CD1c-positive myeloid dendritic cell (primary cell): Measurements from ENCODE around the gene PTPRN2.
"Not testable (repeated sequence)": the region's sequence is repeated elsewhere in the genome, so short reads cannot be mapped to it uniquely, and the experiment has no call there.

Source experiments
- DNase-seq: peaks from one replicate; pipeline ENCODE4 v3.0.0-alpha.2; 2016; ENCODE audit errors: extremely low spot score

PTPRN2 gene

GRCh38 chr7:157952050-157952667 is 635.5 kb downstream of the PTPRN2 start:
- DNase-seq, result no peak

GRCh38 chr7:157951300-157952049 is 636.1 kb downstream of the PTPRN2 start:
- DNase-seq, result no peak

- DNase-seq, result no peak
Measured at GRCh38 chr7:157949711-157950110, 637.9 kb downstream of the PTPRN2 start.

DNA sequence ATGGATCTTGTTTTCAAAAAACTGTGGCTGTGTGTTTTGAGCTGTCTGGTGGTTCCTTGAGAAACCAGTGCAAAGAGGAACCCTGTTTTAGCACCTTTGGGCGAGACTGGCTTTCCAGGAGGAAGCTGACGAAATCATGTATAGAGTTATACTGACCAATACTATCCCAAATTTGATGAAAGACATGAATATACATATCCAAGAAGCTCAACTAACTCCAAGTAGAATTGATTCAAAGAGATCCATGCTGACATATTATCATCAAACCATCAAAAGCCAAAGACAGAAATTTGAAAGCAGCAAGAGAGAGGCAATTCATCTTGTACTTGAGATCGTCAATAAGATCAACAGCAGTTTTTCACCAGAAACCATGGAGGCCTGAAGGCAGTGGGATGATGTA is 640.1 kb downstream of the PTPRN2 start:
- no peak for DNase-seq

DNA sequence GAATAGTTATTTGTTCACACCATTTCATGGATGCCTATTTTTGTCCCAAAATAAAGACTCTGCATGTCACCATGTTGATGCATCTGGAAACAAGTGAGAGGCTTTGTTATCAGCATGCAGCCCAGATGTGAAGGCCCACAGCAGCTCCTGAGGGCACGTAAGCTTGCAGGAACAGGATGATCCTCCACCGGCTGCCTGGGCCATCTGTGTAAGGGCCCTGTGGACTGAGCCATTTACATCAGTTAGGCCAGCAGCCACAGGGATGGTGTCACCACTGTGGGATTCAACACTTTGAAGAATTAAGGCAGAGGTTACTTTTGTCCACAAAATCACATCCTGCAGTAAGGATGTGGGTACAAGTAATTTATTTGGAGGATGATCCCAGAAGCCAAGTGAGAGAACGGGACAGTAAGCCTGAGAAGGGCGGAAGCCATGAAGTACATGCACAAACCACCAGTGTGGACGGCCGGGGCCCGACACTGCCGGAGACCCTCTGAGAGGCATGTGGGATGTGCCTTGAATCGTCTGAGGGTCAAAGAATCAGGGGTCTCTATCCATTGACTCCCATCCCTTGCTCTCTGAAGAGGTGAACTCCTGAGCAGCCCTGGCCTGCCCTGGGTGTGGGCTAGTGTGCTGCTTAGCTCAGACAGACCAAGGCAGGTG is 641.1 kb downstream of the PTPRN2 start:
- no peak for DNase-seq

- DNase-seq, result no peak
Measured at GRCh38 chr7:157945401-157945800, 642.2 kb downstream of the PTPRN2 start.

DNA sequence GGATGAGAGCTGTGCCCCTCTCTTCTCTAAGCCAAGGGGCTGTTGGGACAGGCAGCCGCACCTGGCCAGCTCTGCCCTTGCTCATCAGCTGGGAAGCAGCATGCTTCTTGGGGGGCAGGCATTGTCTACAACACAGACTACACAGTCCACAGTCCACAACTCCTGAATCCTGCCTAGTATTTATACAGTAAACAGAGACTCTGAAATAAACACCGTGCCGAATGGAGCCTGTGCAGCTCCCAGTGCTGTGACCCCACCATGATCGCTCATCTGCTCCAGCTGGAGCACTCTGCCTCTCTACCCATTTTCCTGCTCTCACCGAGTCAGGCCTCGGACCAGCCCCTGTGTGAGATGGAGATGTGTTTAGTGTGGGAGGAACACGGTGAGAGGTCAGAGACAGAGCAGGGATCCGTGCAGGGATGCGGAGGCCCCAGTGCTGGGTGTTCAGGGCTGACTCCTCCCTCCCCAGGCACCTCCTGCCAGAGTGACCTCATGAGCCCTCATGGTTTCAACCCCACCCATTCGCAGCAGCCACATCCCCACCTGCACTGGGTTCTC is 642.8 kb downstream of the PTPRN2 start:
- DNase-seq, result no peak

GRCh38 chr7:157944051-157944450 is 643.6 kb downstream of the PTPRN2 start:
- no peak for DNase-seq

DNA sequence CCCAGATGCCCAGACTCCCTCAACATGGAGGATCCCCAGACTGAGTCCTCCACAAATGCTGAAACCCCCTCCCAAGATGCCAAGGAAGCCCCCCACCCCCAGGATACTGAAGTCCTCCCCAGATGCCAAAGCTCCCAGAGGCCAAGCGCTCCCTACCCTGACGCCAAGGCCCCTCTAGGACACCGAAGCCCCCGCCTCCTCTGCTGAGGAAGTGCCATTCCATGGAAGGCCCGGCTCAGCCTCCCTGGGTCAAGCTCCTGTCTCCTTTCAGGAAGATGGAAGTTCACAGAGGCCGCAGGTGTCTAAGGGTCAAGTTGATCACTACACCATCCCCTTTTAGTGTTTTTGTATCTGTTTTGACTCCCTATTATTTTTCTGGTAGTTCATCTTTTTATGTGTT is 644.1 kb downstream of the PTPRN2 start:
- no peak for DNase-seq

- no peak for DNase-seq
Measured at GRCh38 chr7:157941210-157941609, 646.4 kb downstream of the PTPRN2 start.

DNA sequence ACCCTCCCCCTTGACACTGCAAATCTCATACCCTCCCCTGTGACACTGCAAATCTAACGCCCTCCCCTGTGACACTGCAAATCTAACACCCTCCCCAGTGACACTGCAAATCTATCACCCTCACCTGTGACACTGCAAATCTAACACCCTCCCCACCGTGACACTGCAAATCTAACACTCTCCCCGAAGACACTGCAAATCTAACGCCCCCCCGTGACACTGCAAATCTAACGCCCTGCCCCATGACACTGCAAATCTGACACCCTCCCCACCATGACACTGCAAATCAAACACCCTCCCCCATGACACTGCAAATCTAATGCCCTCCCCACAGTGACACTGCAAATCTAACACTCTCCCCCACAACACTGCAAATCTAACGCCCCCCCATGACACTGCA is 647.1 kb downstream of the PTPRN2 start:
- no peak for DNase-seq

GRCh38 chr7:157938211-157938610 is 649.4 kb downstream of the PTPRN2 start:
- no peak for DNase-seq

GRCh38 chr7:157937406-157937805 is 650.2 kb downstream of the PTPRN2 start:
- DNase-seq, result no peak

GRCh38 chr7:157936976-157937375 is 650.6 kb downstream of the PTPRN2 start:
- no peak for DNase-seq

DNA sequence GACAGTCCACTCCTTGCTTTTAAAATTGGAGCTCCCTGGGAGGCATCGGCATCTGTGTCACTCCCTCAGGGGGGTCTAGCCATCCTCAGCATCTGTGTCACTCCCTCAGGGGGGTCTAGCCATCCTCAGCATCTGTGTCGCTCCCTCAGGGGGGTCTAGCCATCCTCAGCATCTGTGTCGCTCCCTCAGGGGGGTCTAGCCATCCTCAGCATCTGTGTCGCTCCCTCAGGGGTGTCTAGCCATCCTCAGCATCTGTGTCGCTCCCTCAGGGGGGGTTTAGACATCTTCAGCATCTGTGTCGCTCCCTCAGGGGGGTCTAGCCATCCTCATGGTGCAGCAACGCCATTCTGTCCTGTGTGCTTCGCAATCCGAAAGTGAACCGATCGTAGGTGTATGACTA is 651.9 kb downstream of the PTPRN2 start:
- not testable (repeated sequence) for DNase-seq

- peak; percentile 1 for DNase-seq
Measured at GRCh38 chr7:157933219-157934155, 654.1 kb downstream of the PTPRN2 start.

DNA sequence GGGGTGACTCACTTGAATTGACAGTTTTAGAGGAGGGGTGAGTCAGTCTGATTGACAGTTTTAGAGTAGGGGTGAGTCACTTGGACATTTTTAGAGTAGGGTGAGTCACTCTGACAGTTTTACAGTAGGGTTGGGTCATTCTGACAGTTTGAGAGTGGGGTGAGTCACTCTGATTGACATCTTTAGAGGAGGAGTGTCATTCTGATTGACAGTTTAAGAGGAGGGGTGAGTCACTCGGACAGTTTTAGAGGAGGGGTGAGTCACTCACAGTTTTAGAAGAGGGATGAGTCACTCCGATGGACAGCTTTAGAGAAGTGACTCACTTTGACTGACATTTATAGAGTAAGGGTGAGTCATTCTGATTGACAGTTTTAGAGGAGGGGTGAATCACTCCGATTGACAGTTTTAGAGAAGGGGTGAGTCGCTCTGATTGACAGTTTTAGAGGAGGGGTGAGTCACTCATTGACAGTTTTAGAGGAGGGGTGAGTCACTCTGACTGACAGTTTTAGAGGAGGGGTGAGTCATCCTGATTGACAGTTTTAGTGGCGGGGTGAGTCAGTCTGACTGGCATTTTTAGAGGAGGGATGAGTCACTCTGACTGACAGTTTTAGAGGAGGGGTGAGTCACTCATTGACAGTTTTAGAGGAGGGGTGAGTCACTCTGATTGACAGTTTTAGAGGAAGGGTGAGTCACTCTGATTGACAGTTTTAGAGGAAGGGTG is 655.0 kb downstream of the PTPRN2 start:
- DNase-seq, result peak; percentile 11

- DNase-seq, result no peak
Measured at GRCh38 chr7:157930926-157931466, 656.6 kb downstream of the PTPRN2 start.

- DNase-seq, result no peak
Measured at GRCh38 chr7:157930441-157930840, 657.2 kb downstream of the PTPRN2 start.

DNA sequence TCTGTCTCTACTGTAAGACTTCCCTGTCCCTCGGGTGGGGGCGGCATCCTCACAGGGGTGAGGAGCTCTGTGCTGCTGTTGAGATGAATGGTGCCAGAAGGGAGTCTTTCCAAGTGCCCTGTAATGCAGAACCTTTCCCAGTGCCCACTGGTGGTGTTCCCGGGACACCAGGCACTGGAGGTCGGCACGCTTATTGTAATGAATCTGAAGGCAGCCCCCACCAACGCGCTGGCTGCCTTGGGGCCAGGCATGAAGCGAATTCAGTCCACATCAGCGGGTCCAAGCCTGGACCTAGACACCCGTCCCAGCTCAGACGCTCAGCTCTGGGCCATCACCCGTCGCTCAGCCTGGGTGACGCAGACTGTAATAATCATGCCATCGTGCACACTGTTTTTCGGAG is 658.0 kb downstream of the PTPRN2 start:
- no peak for DNase-seq
